ENCODE data around the gene MAF. TPM values are rescaled to one million over a fixed set of nuclear protein-coding genes. Genes with fewer than 3 reads are reported as not detected.

Gene MAF
- total RNA-seq, 1 experiment from 2014 or later, result 1.9 TPM

DNA sequence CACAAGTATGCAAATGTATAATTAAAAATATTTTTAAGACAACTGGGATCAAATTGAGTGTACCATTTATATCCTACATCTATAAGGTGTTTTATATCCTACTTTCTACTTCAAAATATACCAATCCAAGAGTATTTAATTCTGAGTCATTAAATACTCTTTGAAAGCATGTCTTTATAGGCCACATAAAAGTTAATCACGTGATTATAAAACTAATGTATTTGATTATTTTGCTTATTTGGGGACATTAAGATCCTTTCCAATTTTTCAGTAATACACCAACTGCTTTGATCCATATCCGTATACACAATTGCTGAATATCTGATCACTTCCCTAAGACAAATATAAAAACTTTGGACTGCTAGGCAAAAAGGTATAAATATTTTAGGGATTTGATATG, 26.6 kb upstream of the MAF start:
- no peak for DNase-seq
- Histone ChIP-seq H3K27me3 (ENCODE audit: control insufficient read depth, insufficient read depth, low read length) (no peaks in the 10 kb centered on the region), H3K36me3 (replicated peaks; ENCODE audit: control insufficient read depth, insufficient read depth, low read length) (no peaks in the 10 kb centered on the region), H3K4me3 (ENCODE audit: insufficient read depth, low read depth, low read length) (no peak overlapping the region)

GRCh38 chr16:79625738-79626137, 25.2 kb upstream of the MAF start:
- Histone ChIP-seq H3K36me3 (replicated peaks; ENCODE audit: control insufficient read depth, insufficient read depth, low read length) (no peaks in the 10 kb centered on the region), H3K27me3 (ENCODE audit: control insufficient read depth, insufficient read depth, low read length) (no peaks in the 10 kb centered on the region), H3K4me3 (ENCODE audit: insufficient read depth, low read depth, low read length) (no peak overlapping the region)
- no peak for DNase-seq

- no peaks in the 10 kb centered on the region for H3K27me3 ChIP-seq (ENCODE audit: control insufficient read depth, insufficient read depth, low read length)
- H3K4me3 ChIP-seq (ENCODE audit: insufficient read depth, low read depth, low read length), result no peak overlapping the region
- H3K36me3 ChIP-seq (replicated peaks; ENCODE audit: control insufficient read depth, insufficient read depth, low read length), result no peaks in the 10 kb centered on the region
- DNase-seq, result no peak
These were observed 23.3 kb upstream of the MAF start for GRCh38 chr16:79623824-79624223.

- no peak for DNase-seq
- Histone ChIP-seq H3K36me3 (replicated peaks; ENCODE audit: control insufficient read depth, insufficient read depth, low read length) (no peaks in the 10 kb centered on the region), H3K4me3 (ENCODE audit: insufficient read depth, low read depth, low read length) (no peak overlapping the region), H3K27me3 (ENCODE audit: control insufficient read depth, insufficient read depth, low read length) (no peaks in the 10 kb centered on the region)
These were observed 22.5 kb upstream of the MAF start for GRCh38 chr16:79623062-79623461.

- DNase-seq, result no peak
- Histone ChIP-seq H3K27me3 (ENCODE audit: control insufficient read depth, insufficient read depth, low read length) (no peaks in the 10 kb centered on the region), H3K36me3 (replicated peaks; ENCODE audit: control insufficient read depth, insufficient read depth, low read length) (no peaks in the 10 kb centered on the region), H3K4me3 (ENCODE audit: insufficient read depth, low read depth, low read length) (no peak overlapping the region)
These were observed 20.5 kb upstream of the MAF start for GRCh38 chr16:79621027-79621426.

DNA sequence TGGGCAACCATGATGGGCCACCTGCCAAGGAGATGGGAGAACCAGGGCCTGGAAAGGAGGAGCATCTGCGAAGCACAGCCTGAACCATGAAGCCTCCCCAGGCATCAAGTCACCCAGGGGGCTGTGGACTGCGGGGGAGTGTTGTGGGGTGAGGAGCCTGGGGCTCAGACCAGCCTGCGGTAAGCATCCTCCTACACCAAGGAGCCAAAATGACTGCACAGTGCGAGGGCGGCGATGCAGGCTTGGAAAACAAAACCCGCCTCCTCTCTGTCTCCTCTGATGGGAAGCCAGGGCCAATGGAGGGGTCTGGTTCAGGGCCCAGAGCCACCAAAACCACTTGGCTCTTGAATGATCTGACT, 18.1 kb upstream of the MAF start:
- Histone ChIP-seq H3K4me3 (ENCODE audit: insufficient read depth, low read depth, low read length) (no peak overlapping the region), H3K36me3 (replicated peaks; ENCODE audit: control insufficient read depth, insufficient read depth, low read length) (no peaks in the 10 kb centered on the region), H3K27me3 (ENCODE audit: control insufficient read depth, insufficient read depth, low read length) (no peaks in the 10 kb centered on the region)
- DNase-seq, result no peak

GRCh38 chr16:79618041-79618691, 17.6 kb upstream of the MAF start:
- Histone ChIP-seq H3K36me3 (replicated peaks; ENCODE audit: control insufficient read depth, insufficient read depth, low read length) (no peaks in the 10 kb centered on the region), H3K27me3 (ENCODE audit: control insufficient read depth, insufficient read depth, low read length) (no peaks in the 10 kb centered on the region), H3K4me3 (ENCODE audit: insufficient read depth, low read depth, low read length) (no peak overlapping the region)
- no peak for DNase-seq

- no peak for DNase-seq
- H3K36me3 ChIP-seq (replicated peaks; ENCODE audit: control insufficient read depth, insufficient read depth, low read length), result no peaks in the 10 kb centered on the region
- no peaks in the 10 kb centered on the region for H3K27me3 ChIP-seq (ENCODE audit: control insufficient read depth, insufficient read depth, low read length)
- no peak overlapping the region for H3K4me3 ChIP-seq (ENCODE audit: insufficient read depth, low read depth, low read length)
These were observed 12.5 kb upstream of the MAF start for GRCh38 chr16:79613009-79613408.

DNA sequence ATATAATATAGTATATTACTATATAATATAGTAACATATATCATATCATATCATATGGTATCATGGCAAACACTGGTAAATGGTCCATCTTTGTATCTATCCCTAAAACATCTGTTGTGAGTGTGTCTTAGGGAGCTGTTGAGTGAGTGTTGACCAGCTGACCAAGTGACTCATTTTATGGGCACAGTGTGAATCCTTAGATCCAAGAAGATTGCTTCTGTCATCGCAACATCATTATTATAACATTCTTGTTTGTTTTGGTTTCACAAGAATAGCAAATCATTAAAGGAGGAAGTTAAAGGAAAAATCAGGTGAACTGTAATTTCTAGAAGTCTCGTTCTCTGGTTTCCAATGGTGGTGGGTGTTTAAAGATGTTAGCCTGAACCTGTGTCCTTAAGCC, 11.7 kb upstream of the MAF start:
- H3K27me3 ChIP-seq (ENCODE audit: control insufficient read depth, insufficient read depth, low read length), result no peaks in the 10 kb centered on the region
- H3K36me3 ChIP-seq (replicated peaks; ENCODE audit: control insufficient read depth, insufficient read depth, low read length), result no peaks in the 10 kb centered on the region; the same call in 1 of the 2 replicates
- no peak for DNase-seq
- H3K4me3 ChIP-seq (ENCODE audit: insufficient read depth, low read depth, low read length), result no peak overlapping the region

DNA sequence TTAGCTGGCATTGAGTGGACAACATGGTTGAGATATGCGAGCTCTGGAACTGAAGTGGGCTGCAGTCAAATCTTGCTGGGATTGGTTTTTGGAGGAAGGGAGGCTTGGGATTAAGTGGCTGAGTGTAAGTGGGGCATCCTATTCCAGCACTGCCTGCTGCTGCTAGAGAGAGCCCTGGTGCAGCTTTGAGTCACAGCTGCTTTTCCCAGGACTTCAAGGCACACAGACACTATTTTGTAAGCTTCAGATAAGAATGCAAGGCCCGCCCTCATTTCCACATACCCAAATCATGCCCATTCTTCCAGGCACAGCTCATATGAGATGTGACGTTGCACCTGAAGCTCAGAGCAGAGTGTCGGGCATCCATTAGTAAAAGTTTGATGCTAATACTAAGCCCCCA, 10.2 kb upstream of the MAF start:
- DNase-seq, result no peak
- H3K4me3 ChIP-seq (ENCODE audit: insufficient read depth, low read depth, low read length), result no peak overlapping the region
- no peaks in the 10 kb centered on the region; the same call in 1 of the 2 replicates for H3K36me3 ChIP-seq (replicated peaks; ENCODE audit: control insufficient read depth, insufficient read depth, low read length)
- H3K27me3 ChIP-seq (ENCODE audit: control insufficient read depth, insufficient read depth, low read length), result no peaks in the 10 kb centered on the region

DNA sequence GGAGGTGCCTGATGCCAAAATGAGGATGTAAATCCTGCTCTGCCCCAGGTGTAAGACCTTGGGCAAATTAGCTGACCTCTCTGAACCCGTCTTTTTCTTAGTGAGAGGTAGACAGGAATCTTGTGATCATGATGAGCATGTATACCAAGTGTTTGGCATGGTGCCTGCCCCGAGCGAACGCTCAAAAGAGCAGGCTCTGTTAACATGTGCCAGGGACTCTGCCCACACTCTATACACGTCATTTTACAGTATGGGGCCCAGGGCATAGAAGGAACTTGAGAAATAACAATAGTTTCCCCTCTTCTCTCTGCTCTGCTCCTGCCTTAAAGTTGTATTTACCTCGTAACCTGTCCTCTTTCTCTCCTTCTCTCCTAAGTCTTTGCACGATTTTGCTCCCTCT, 9.3 kb upstream of the MAF start:
- Histone ChIP-seq H3K4me3 (ENCODE audit: insufficient read depth, low read depth, low read length) (no peak overlapping the region), H3K36me3 (replicated peaks; ENCODE audit: control insufficient read depth, insufficient read depth, low read length) (no peaks in the 10 kb centered on the region; the same call in 1 of the 2 replicates), H3K27me3 (ENCODE audit: control insufficient read depth, insufficient read depth, low read length) (no peaks in the 10 kb centered on the region)
- DNase-seq, result no peak

DNA sequence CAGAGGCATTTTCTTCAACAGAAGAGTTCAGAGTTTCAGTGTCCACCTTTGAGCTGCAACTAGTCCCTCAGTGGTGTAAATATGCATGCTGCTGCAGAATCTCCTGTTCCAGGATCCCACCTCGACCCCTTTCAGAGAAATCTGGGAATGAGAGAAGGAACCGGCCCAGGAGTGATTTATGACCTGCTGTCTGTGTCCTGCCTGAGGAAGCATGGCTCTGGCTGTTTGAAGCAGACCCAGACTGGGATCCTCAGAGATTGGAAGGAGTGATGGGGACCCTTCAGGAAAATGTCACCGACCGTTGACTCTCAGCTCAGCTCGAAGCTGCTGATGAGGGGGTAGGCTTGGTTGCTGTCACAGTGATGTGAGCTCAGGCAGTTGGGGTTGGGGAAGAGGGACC, 8.4 kb upstream of the MAF start:
- no peaks in the 10 kb centered on the region for H3K27me3 ChIP-seq (ENCODE audit: control insufficient read depth, insufficient read depth, low read length)
- no peak overlapping the region for H3K4me3 ChIP-seq (ENCODE audit: insufficient read depth, low read depth, low read length)
- no peaks in the 10 kb centered on the region; the same call in 1 of the 2 replicates for H3K36me3 ChIP-seq (replicated peaks; ENCODE audit: control insufficient read depth, insufficient read depth, low read length)
- DNase-seq, result no peak

GRCh38 chr16:79607587-79607986, 7.0 kb upstream of the MAF start:
- H3K27me3 ChIP-seq (ENCODE audit: control insufficient read depth, insufficient read depth, low read length), result no peaks in the 10 kb centered on the region; the same call in 1 of the 2 replicates
- no peak for DNase-seq
- no peak overlapping the region for H3K4me3 ChIP-seq (ENCODE audit: insufficient read depth, low read depth, low read length)
- H3K36me3 ChIP-seq (replicated peaks; ENCODE audit: control insufficient read depth, insufficient read depth, low read length), result no peaks in the 10 kb centered on the region; the same call in 1 of the 2 replicates

DNA sequence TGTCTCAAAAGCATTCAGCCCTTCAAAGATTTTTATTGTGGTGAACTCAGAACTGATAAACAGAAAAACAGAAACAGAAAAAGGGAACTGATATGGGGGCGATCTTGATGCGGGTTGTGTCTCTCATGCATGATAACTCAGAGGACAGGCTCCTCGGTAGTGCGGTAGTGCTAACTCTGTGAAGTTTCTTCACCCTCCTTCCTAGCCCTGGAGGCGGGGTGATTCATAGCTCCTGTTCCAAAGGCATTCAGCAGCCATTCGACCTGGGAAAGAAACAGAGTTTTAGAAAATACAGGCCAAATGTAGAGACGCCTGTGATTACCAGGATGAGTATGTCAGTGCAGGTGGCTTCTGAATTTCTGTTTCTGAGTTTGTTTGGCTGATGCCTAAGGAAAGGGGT, 5.5 kb upstream of the MAF start:
- H3K36me3 ChIP-seq (replicated peaks; ENCODE audit: control insufficient read depth, insufficient read depth, low read length), result no peaks in the 10 kb centered on the region; the same call in 1 of the 2 replicates
- no peak overlapping the region for H3K4me3 ChIP-seq (ENCODE audit: insufficient read depth, low read depth, low read length)
- peaks cover 4% of the 10 kb centered on the region for H3K27me3 ChIP-seq (ENCODE audit: control insufficient read depth, insufficient read depth, low read length)
- peak; percentile 46 for DNase-seq

DNA sequence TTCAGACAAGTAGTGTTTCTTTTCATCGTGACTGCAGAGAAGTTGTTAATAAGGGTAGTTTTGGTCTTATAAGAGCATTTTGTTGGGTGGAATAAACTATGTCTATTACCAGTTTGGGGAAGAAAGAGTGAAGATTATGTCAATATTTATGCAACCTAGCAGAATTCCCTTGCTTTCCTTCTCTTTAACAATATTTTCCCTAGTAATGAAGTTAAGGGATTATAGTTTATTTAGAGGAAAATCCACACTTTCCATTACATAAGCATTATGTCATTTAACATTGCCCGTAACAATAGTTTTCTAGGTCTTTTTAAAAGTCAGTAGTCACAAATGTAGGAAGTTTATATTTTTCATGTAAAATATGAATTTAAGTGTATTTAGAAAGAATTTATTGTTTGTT, 2.5 kb upstream of the MAF start:
- no peak for DNase-seq
- Histone ChIP-seq H3K4me3 (ENCODE audit: insufficient read depth, low read depth, low read length) (no peak overlapping the region), H3K36me3 (replicated peaks; ENCODE audit: control insufficient read depth, insufficient read depth, low read length) (no peaks in the 10 kb centered on the region; the same call in 1 of the 2 replicates), H3K27me3 (ENCODE audit: control insufficient read depth, insufficient read depth, low read length) (peaks cover 17% of the 10 kb centered on the region)

GRCh38 chr16:79602628-79603014, 2.1 kb upstream of the MAF start:
- no peak for DNase-seq
- H3K27me3 ChIP-seq (ENCODE audit: control insufficient read depth, insufficient read depth, low read length), result peaks cover 19% of the 10 kb centered on the region
- no peak overlapping the region for H3K4me3 ChIP-seq (ENCODE audit: insufficient read depth, low read depth, low read length)
- H3K36me3 ChIP-seq (replicated peaks; ENCODE audit: control insufficient read depth, insufficient read depth, low read length), result no peaks in the 10 kb centered on the region; the same call in 1 of the 2 replicates
